Vagina (tissue), 2 donors: Measurements from ENCODE around the gene ANAPC2. TPM values are rescaled to one million over a fixed set of nuclear protein-coding genes. Genes with fewer than 3 reads are reported as not detected.

Source experiments
- DNase-seq, 2 donors: peaks; one replicate each; pipeline ENCODE4 v3.0.0-alpha.2; 2017; ENCODE audit errors: extremely low spot score in 2 of 2
- H3K27ac ChIP-seq: fragments of 200-600 bp; sonication (generic); one replicate; pipeline ENCODE4 v1.5.1; 2019
- H3K27me3 ChIP-seq: fragments of 200-600 bp; sonication (generic); one replicate; pipeline ENCODE4 v1.5.1; 2019
- H3K36me3 ChIP-seq, 2 donors: fragments of 200-600 bp; sonication (generic); one replicate each; pipeline ENCODE4 v1.5.1; 2017 to 2019
- H3K4me1 ChIP-seq: fragments of 200-600 bp; sonication (generic); one replicate; pipeline ENCODE4 v1.5.1; 2019
- H3K4me3 ChIP-seq, 2 donors: fragments of 200-600 bp; sonication (generic); 1 replicate in 1 of 2; 2 replicates in 1 of 2; pipeline ENCODE4 v1.5.1; 2016 to 2019
- H3K9me3 ChIP-seq: fragments of 200-600 bp; sonication (generic); one replicate; pipeline ENCODE4 v1.5.1; 2019
- POLR2A ChIP-seq, 2 donors: fragments of 450-650 bp; IDR thresholded peaks; one replicate each; pipeline ENCODE4 v1.6.1; 2017; ENCODE audit warnings: antibody characterized with exemption in 2 of 2, mild to moderate bottlenecking in 2 of 2, moderate library complexity in 2 of 2
- POLR2AphosphoS5 ChIP-seq, 2 donors: sonication (generic); formaldehyde crosslinking; IDR thresholded peaks; one replicate each; pipeline ENCODE4 v1.9.0; 2017; ENCODE audit warnings: antibody characterized with exemption in 2 of 2, mild to moderate bottlenecking in 2 of 2, low read depth in 1 of 2; ENCODE audit not compliant: insufficient read depth in 1 of 2
- intact Hi-C: fragments of 100-400 bp; cut with DNase I; formaldehyde crosslinking; loops from one replicate; pipeline ENCODE4 v1.15.1; 2023
- total RNA-seq: library from RNA; depleted of rRNA; stranded (reverse); fragments of >200 nt; gene quantifications from one replicate; pipeline ENCODE4 v1.2.3, GENCODE V29; 2016
- TF ChIP-seq, protein P1 (sequence below), 3 experiments: fragments of 450-650 bp in 2 of 3; fragments of 200-600 bp in 1 of 3; sonication (generic) in 1 of 3; IDR thresholded peaks; one replicate each; pipeline ENCODE4 v1.5.1; 2017 to 2019; ENCODE audit warnings: antibody characterized with exemption in 3 of 3, mild to moderate bottlenecking in 2 of 3, moderate library complexity in 2 of 3

ANAPC2 gene
- total RNA-seq, 1 donor from 2014 or later, result 30.0 TPM

- Histone ChIP-seq H3K9me3 (no peaks in the 10 kb centered on the region), H3K27me3 (no peaks in the 10 kb centered on the region), H3K4me1 (no peaks in the 10 kb centered on the region), H3K4me3 (no peak overlapping the region), H3K27ac (no peak overlapping the region), H3K36me3 (no peaks in the 10 kb centered on the region)
- TF ChIP-seq POLR2AphosphoS5 (IDR thresholded peaks at IDR 0.05; ENCODE audit: insufficient read depth in 1 of 2, low read depth in 1 of 2) (no peak), POLR2A (IDR thresholded peaks at IDR 0.05) (no peak)
- TF ChIP-seq, protein P1, sequence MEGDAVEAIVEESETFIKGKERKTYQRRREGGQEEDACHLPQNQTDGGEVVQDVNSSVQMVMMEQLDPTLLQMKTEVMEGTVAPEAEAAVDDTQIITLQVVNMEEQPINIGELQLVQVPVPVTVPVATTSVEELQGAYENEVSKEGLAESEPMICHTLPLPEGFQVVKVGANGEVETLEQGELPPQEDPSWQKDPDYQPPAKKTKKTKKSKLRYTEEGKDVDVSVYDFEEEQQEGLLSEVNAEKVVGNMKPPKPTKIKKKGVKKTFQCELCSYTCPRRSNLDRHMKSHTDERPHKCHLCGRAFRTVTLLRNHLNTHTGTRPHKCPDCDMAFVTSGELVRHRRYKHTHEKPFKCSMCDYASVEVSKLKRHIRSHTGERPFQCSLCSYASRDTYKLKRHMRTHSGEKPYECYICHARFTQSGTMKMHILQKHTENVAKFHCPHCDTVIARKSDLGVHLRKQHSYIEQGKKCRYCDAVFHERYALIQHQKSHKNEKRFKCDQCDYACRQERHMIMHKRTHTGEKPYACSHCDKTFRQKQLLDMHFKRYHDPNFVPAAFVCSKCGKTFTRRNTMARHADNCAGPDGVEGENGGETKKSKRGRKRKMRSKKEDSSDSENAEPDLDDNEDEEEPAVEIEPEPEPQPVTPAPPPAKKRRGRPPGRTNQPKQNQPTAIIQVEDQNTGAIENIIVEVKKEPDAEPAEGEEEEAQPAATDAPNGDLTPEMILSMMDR (IDR thresholded peaks at IDR 0.05), result no peak
- intact Hi-C loops, result no loop called here
- DNase-seq, result no peak
These were observed 42.4 kb downstream of the ANAPC2 start for GRCh38 chr9:137145731-137146526.

- Histone ChIP-seq H3K27me3 (no peaks in the 10 kb centered on the region), H3K4me3 (no peak overlapping the region), H3K9me3 (no peaks in the 10 kb centered on the region), H3K27ac (no peak overlapping the region), H3K4me1 (peaks cover 6% of the 10 kb centered on the region), H3K36me3 (no peaks in the 10 kb centered on the region)
- intact Hi-C loops, result no loop called here
- TF ChIP-seq POLR2AphosphoS5 (IDR thresholded peaks at IDR 0.05; ENCODE audit: insufficient read depth in 1 of 2, low read depth in 1 of 2) (no peak), POLR2A (IDR thresholded peaks at IDR 0.05) (no peak)
- TF ChIP-seq, protein P1 (IDR thresholded peaks at IDR 0.05), result no peak
- no peak for DNase-seq
These were observed 44.9 kb downstream of the ANAPC2 start for GRCh38 chr9:137143459-137143858.

DNA sequence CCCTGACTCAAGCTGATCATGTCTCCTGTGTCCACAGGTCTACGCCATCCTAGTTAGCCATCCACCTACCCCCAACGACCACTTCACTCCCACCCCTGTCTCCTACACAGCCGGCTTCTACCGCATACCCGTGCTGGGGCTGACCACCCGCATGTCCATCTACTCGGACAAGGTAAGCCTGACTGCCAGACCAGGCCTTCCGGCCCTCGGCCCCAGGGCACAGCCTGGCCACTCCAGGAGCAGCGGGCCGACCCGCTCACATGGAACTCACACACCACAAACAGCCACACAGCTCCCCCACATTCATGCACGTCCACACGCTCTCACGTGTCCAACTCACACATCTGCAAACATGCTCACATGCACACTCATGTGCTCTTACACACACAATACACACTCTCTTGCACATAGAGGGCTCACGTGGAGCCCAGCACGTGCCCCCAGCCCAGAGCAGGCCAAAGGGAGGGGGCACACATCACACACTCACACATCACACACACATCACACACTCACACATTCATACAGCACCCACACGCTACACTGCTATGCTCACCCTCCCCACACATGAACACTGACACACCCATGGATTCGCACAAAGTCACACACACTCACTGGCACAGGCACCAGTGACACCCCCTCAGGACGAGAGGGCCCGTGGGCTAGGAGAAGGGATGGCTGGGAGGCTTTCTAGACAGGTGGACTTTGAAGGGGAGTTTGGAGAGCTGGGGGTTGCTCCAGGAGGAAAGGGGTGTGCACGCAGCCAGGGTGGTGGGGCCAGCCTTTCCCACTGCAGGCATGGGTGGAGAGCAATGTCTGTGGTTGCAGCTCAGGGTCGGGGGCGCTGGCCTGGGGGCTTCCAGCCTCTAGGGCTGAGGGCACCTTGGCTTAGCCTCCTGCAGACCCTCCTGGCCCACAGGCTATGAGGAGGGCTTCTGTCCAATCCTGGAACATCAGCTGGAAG lies 46.1 kb downstream of the ANAPC2 start:
- Histone ChIP-seq H3K27ac (no peak overlapping the region), H3K4me3 (no peak overlapping the region), H3K9me3 (no peaks in the 10 kb centered on the region), H3K4me1 (peaks cover 11% of the 10 kb centered on the region), H3K36me3 (no peaks in the 10 kb centered on the region), H3K27me3 (no peaks in the 10 kb centered on the region)
- DNase-seq, result no peak
- TF ChIP-seq, protein P1 (IDR thresholded peaks at IDR 0.05), result no peak
- TF ChIP-seq POLR2AphosphoS5 (IDR thresholded peaks at IDR 0.05; ENCODE audit: insufficient read depth in 1 of 2, low read depth in 1 of 2) (no peak), POLR2A (IDR thresholded peaks at IDR 0.05) (no peak)
- intact Hi-C loops, result no loop called here

DNA sequence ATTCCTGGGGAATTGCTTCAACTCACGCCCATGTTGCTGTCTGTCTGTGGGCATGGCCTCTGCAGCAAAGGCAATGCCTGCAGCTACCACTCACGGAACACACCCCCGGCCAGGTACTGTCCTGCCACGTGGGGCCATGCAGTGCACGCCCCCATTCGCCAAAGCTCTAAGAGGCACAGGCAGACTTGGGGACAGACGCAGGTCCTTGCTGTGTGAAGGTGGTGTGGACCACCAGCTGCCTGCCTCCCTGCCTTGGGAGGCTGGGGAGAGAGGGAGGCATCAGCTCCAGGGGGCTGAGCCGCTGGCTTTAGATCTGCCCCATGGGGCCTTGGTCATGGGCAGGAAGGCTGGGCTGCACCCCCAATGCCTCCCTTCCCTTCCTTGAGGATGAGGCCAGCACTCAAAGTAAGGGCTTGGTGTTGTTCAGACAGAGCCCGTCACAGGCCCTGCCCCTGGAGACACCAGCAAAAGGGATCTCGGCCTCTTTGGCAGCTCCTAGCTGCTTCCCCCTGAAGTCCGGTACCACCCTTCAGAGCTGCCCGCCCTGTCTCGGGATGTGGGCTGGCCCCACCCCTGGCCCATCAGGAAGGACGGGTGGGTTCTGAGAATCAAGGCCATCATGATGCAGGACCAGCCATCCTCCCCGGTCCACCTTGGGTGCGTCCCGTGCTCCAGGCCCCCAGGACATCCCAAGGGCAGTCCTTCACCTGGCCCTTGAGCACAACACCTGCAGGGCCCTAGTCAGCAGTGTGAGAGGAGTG lies 47.1 kb downstream of the ANAPC2 start:
- intact Hi-C loops, result no loop called here
- no peaks in the 10 kb centered on the region for H3K9me3 ChIP-seq
- no peak overlapping the region for H3K27ac ChIP-seq
- peaks cover 11% of the 10 kb centered on the region for H3K4me1 ChIP-seq
- no peaks in the 10 kb centered on the region for H3K27me3 ChIP-seq
- TF ChIP-seq, protein P1 (IDR thresholded peaks at IDR 0.05), result no peak
- TF ChIP-seq POLR2A (IDR thresholded peaks at IDR 0.05) (no peak), POLR2AphosphoS5 (IDR thresholded peaks at IDR 0.05; ENCODE audit: insufficient read depth in 1 of 2, low read depth in 1 of 2) (no peak)
- DNase-seq, result no peak
- H3K36me3 ChIP-seq, result no peaks in the 10 kb centered on the region
- no peak overlapping the region for H3K4me3 ChIP-seq
